IMR-90 (cell line): ENCODE results near the gene CHST5. TPM values are rescaled to one million over a fixed set of nuclear protein-coding genes. Genes with fewer than 3 reads are reported as not detected.

Source experiments
- ATAC-seq: fragments of 200-7000 bp; cut with Tn5 transposase; 2 replicates; pipeline ENCODE4 v1.9.1; 2020; ENCODE audit warnings: low read depth, mild to moderate bottlenecking, moderate library complexity
- BruUV-seq: library from RNA; stranded (reverse); fragments of 400-500 nt; replicated peaks from 2 replicates; lab custom pipeline; 2021; lab: Mats Ljungman, UMichigan
- CTCF ChIA-PET: fragments of 300-600 bp; formaldehyde crosslinking; extraction: SDS; loops from one replicate; lab custom pipeline; 2021; ENCODE audit warnings: antibody characterized with exemption; lab: Yijun Ruan, JAX
- POLR2A ChIA-PET: fragments of 300-600 bp; sonication (Branson Sonifier 250); formaldehyde crosslinking; loops from one replicate; lab custom pipeline; 2022; ENCODE audit warnings: antibody characterized with exemption; ENCODE audit not compliant: unreplicated experiment; lab: Charles Lee
- DNase-seq: peaks from one replicate; pipeline ENCODE4 v3.0.0; 2013
- H2AFZ ChIP-seq: replicated peaks from 2 replicates; pipeline ENCODE3; 2013; ENCODE audit warnings: low read length, mild to moderate bottlenecking; ENCODE audit not compliant: poor library complexity
- H2AK5ac ChIP-seq: 2 replicates; pipeline ENCODE4 v1.6.1; 2013; ENCODE audit warnings: low read depth, low read length, inconsistent platforms
- H2AK9ac ChIP-seq: replicated peaks from 2 replicates; pipeline ENCODE3; 2013; ENCODE audit warnings: mild to moderate bottlenecking, low read depth, low read length, moderate library complexity; ENCODE audit not compliant: poor library complexity
- H2BK120ac ChIP-seq: 2 replicates; pipeline ENCODE4 v1.6.1; 2013; ENCODE audit warnings: low read depth, low read length, inconsistent platforms
- H2BK15ac ChIP-seq: 3 replicates; pipeline ENCODE4 v1.6.1; 2013; ENCODE audit warnings: low read depth, low read length, inconsistent platforms
- H2BK20ac ChIP-seq: 2 replicates; pipeline ENCODE4 v1.6.1; 2013; ENCODE audit warnings: low read depth, mild to moderate bottlenecking, inconsistent platforms, low read length, moderate library complexity
- H2BK5ac ChIP-seq: 2 replicates; pipeline ENCODE4 v1.6.1; 2013; ENCODE audit warnings: mild to moderate bottlenecking, low read depth, low read length, inconsistent platforms; ENCODE audit not compliant: poor library complexity, severe bottlenecking
- H3K14ac ChIP-seq: replicated peaks from 2 replicates; pipeline ENCODE4 v1.6.1; 2013; ENCODE audit warnings: low read depth, low read length, inconsistent platforms
- H3K18ac ChIP-seq: 2 replicates; pipeline ENCODE4 v1.6.1; 2013; ENCODE audit warnings: low read depth, low read length, control low read depth
- H3K23ac ChIP-seq: 2 replicates; pipeline ENCODE4 v1.6.1; 2013; ENCODE audit warnings: low read depth, low read length, inconsistent platforms
- H3K27ac ChIP-seq: 2 replicates; pipeline ENCODE4 v1.5.1; 2013; ENCODE audit warnings: mild to moderate bottlenecking, control low read depth, low read length; ENCODE audit not compliant: insufficient read depth
- H3K27me3 ChIP-seq: 2 replicates; pipeline ENCODE4 v1.6.1; 2013; ENCODE audit warnings: low read length; ENCODE audit not compliant: control insufficient read depth, insufficient read depth
- H3K36me3 ChIP-seq: 2 replicates; pipeline ENCODE4 v1.6.1; 2013; ENCODE audit warnings: low read length, mixed read lengths; ENCODE audit not compliant: control insufficient read depth, insufficient read depth
- H3K4ac ChIP-seq: 2 replicates; pipeline ENCODE4 v1.6.1; 2013; ENCODE audit warnings: low read depth, low read length, inconsistent platforms
- H3K4me1 ChIP-seq: 2 replicates; pipeline ENCODE4 v1.6.1; 2013; ENCODE audit warnings: low read length, mixed read lengths; ENCODE audit not compliant: control insufficient read depth, insufficient read depth
- H3K4me2 ChIP-seq: 2 replicates; pipeline ENCODE4 v1.6.1; 2013; ENCODE audit warnings: low read depth, mild to moderate bottlenecking, control low read depth, low read length, moderate library complexity
- H3K4me3 ChIP-seq: 2 replicates; pipeline ENCODE4 v1.5.1; 2013; ENCODE audit warnings: low read depth, mild to moderate bottlenecking, control low read depth, low read length, moderate library complexity; ENCODE audit not compliant: insufficient read depth
- H3K56ac ChIP-seq: 2 replicates; pipeline ENCODE4 v1.6.1; 2013; ENCODE audit warnings: low read length, inconsistent platforms; ENCODE audit not compliant: insufficient read depth; ENCODE audit errors: extremely low read depth
- H3K79me1 ChIP-seq, 2 experiments: 2 replicates each; pipeline ENCODE4 v1.6.1; 2013; ENCODE audit warnings: low read length in 2 of 2, inconsistent platforms in 1 of 2, low read depth in 1 of 2
- H3K9ac ChIP-seq: 2 replicates; pipeline ENCODE4 v1.6.1; 2013; ENCODE audit warnings: low read depth, low read length, control low read depth
- H3K9me1 ChIP-seq: 2 replicates; pipeline ENCODE4 v1.6.1; 2013; ENCODE audit warnings: low read length, inconsistent platforms; ENCODE audit not compliant: insufficient read depth
- H3K9me3 ChIP-seq: 2 replicates; pipeline ENCODE4 v1.6.1; 2013; ENCODE audit warnings: low read length; ENCODE audit not compliant: control insufficient read depth, insufficient read depth
- H4K20me1 ChIP-seq: 2 replicates; pipeline ENCODE4 v1.6.1; 2013; ENCODE audit warnings: low read length, inconsistent platforms; ENCODE audit not compliant: insufficient read depth
- H4K5ac ChIP-seq: 2 replicates; pipeline ENCODE4 v1.6.1; 2013; ENCODE audit warnings: mild to moderate bottlenecking, low read depth, low read length, control low read depth
- H4K8ac ChIP-seq, 2 experiments: 2 replicates each; pipeline ENCODE4 v1.6.1; 2013; ENCODE audit warnings: low read depth in 2 of 2, low read length in 2 of 2, control low read depth in 1 of 2, inconsistent platforms in 1 of 2
- H4K91ac ChIP-seq: 2 replicates; pipeline ENCODE4 v1.6.1; 2013; ENCODE audit warnings: low read depth, low read length, inconsistent platforms; ENCODE audit not compliant: insufficient read depth
- CTCF ChIP-seq: conservative IDR thresholded peaks from 2 replicates; pipeline ENCODE4 v1.5.1; 2012; ENCODE audit warnings: mild to moderate bottlenecking, low read depth, low read length, improper control_type of control experiment
- MXI1 ChIP-seq: IDR thresholded peaks from 2 replicates; pipeline ENCODE4 v1.6.1; 2012; ENCODE audit warnings: low read depth, mild to moderate bottlenecking, low read length, moderate library complexity, borderline replicate concordance
- NFE2L2 ChIP-seq: fragments of 150-350 bp; IDR thresholded peaks from 2 replicates; pipeline ENCODE4 v1.6.1; 2016; ENCODE audit warnings: low read depth, mild to moderate bottlenecking, low read length
- POLR2A ChIP-seq: IDR thresholded peaks from 2 replicates; pipeline ENCODE4 v1.6.1; 2012; ENCODE audit warnings: mild to moderate bottlenecking, low read depth, low read length
- RAD21 ChIP-seq: IDR thresholded peaks from 2 replicates; pipeline ENCODE4 v1.6.1; 2012; ENCODE audit warnings: low read length, improper control_type of control experiment
- WGBS, 2 experiments: methylation state at CpG; one replicate each; pipeline versions ENCODE4 v1.1.5 to v1.1.7; 2013; ENCODE audit warnings: missing lambda C conversion rate in 2 of 2; ENCODE audit not compliant: insufficient read length in 1 of 2; ENCODE audit errors: extremely low coverage in 2 of 2; 5-methylcytosine and 5-hydroxymethylcytosine counted together
- dilution Hi-C: fragments of 300-500 bp; cut with HindIII; formaldehyde crosslinking; loops from one replicate; pipeline ENCODE4 v1.14.3; 2018; ENCODE audit warnings: low sequenced_read_pairs; ENCODE audit not compliant: unreplicated experiment
- in situ Hi-C: fragments of 300-500 bp; cut with MboI; formaldehyde crosslinking; loops from 3 replicates; pipeline ENCODE4 v1.14.3; 2019; ENCODE audit warnings: low sequenced_read_pairs, inconsistent platforms, mixed read lengths
- intact Hi-C: fragments of 100-400 bp; cut with micrococcal nuclease; formaldehyde crosslinking; loops from 2 replicates; pipeline ENCODE4 v1.10.0; 2022
- polyA plus RNA-seq, 3 experiments: library from polyadenylated mRNA; depleted of rRNA; stranded (reverse); fragments of >200 nt; gene quantifications; 2 replicates each; pipeline ENCODE4 v1.2.3, GENCODE V29; 2012; ENCODE audit warnings: low replicate concordance in 1 of 3
- total RNA-seq: library from RNA; depleted of rRNA; stranded (reverse); fragments of >200 nt; gene quantifications from 2 replicates; pipeline ENCODE4 v1.2.3, GENCODE V29; 2012

CHST5 gene
- total and polyA plus RNA-seq, 2 of the 4 experiments (the other 2 are of a cell fraction) = not detected

- no peak overlapping the region for H2BK5ac ChIP-seq
- no peak overlapping the region for H3K23ac ChIP-seq
- WGBS, 2 experiments = 100% methylated on average over 1 of the region's 5 CpGs; no CpG with 5 or more reads in 1 of the 2 experiments
- no peak overlapping the region for H3K9ac ChIP-seq
- H3K27ac ChIP-seq = no peak overlapping the region
- no peak overlapping the region for H2BK20ac ChIP-seq
- no peak overlapping the region for H2AK5ac ChIP-seq
- no peak overlapping the region for H2BK15ac ChIP-seq
- no peak overlapping the region for H3K18ac ChIP-seq
- H3K27me3 ChIP-seq = no peaks in the 10 kb centered on the region
- no peaks in the 10 kb centered on the region for H3K9me3 ChIP-seq
- no peak overlapping the region for H4K8ac ChIP-seq
- ChIA-PET POLR2A (no interaction called here), CTCF (no interaction called here)
- no TSS peak for BruUV-seq
- no peak overlapping the region for H2AK9ac ChIP-seq
- peaks cover 20% of the 10 kb centered on the region for H4K20me1 ChIP-seq
- H3K9me1 ChIP-seq = peaks cover 21% of the 10 kb centered on the region
- H3K36me3 ChIP-seq = peaks cover 58% of the 10 kb centered on the region
- no peak overlapping the region for H3K4me3 ChIP-seq
- in situ Hi-C loops = no loop called here
- peaks cover 6% of the 10 kb centered on the region; the same call in 1 of the 2 replicates for H3K4me1 ChIP-seq
- no peak overlapping the region for H3K4ac ChIP-seq
- H2BK120ac ChIP-seq = no peak overlapping the region
- DNase-seq (no peak), ATAC-seq (no peak)
- dilution Hi-C loops = no loop called here
- H3K4me2 ChIP-seq = no peak overlapping the region
- H4K91ac ChIP-seq = no peak overlapping the region
- intact Hi-C loops = no loop called here
- H2AFZ ChIP-seq = no peak overlapping the region
- no peak overlapping the region for H4K5ac ChIP-seq
- no peak overlapping the region for H3K56ac ChIP-seq
- TF ChIP-seq POLR2A = no peak
- TF ChIP-seq NFE2L2 = no peak
- no peak for TF ChIP-seq CTCF
- no peak for TF ChIP-seq MXI1
- no peak for TF ChIP-seq RAD21
- H3K14ac ChIP-seq = no peak overlapping the region
- H3K79me1 ChIP-seq = peaks cover 36 to 78% of the 10 kb centered on the region in 2 experiments
Observed at GRCh38 chr16:75570396-75571065, 34.6 kb upstream of the CHST5 start.
